Stimulated activated CD8-positive, alpha-beta memory T cell treated with anti-CD3 and anti-CD28 coated beads, Interleukin-7, amount 100 ng/mL, for 1 hour (primary cell): Measurements from ENCODE around the gene ZNF267.
"Not testable (repeated sequence)": the region's sequence is repeated elsewhere in the genome, so short reads cannot be mapped to it uniquely, and the experiment has no call there.

ENCODE experiments used
- DNase-seq, 2 donors: peaks; one replicate each; pipeline ENCODE4 v3.0.0-alpha.2; 2020; ENCODE audit warnings: low read depth in 2 of 2

ZNF267 gene

GRCh38 chr16:31873556-31874365, at the start of gene ZNF267:
Gene ZNF267, plus strand, starts transcription at chr16:31873807. Its CDS starts 160 bp downstream, at chr16:31873967.
- DNase-seq = peak; percentile 79 to 91

- DNase-seq = no peak
These were observed 40.6 kb upstream of the ZNF267 start for GRCh38 chr16:31833047-31833446.

- not testable (repeated sequence) for DNase-seq
These were observed 37.2 kb upstream of the ZNF267 start for GRCh38 chr16:31836396-31836795.

DNA sequence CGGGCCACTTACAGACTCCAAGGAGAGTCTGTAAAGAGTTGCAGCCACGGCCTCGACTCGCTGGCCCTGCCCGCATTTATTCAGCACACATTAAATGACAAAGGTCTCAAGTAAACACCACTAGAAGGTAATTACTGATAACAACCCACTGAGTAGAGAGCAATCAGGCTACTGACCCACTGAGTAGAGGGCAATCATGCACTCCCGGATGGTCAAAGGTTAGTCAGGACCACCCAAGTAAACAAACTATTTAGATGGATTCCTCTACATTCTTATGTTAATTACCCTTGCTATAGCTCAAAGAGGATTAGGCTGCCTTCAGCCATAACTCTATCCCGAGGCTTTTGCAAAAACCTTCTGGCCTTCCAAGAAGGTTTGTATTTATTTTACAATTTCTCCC, 30.7 kb upstream of the ZNF267 start:
- DNase-seq = no peak

- DNase-seq = not testable (repeated sequence)
These were observed 25.0 kb upstream of the ZNF267 start for GRCh38 chr16:31848572-31848971.

DNA sequence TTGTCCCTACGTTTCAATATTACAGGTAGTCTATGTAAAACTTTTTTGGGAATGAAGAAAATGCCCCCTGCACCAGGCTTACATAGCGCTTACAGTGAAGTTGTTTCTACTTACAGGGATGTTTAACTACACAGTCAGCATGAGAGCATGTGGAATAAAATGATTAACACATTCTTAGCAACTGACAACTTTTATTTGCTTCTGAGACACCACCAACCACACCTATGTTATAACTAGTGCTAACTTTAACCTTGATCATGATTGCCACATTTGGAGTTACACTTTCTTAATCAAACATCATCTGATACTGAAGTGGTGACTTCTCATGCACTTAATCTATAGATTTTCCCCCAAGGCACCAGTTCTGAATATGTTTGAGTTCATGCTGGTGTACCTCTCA, 20.3 kb upstream of the ZNF267 start:
- no peak for DNase-seq

DNA sequence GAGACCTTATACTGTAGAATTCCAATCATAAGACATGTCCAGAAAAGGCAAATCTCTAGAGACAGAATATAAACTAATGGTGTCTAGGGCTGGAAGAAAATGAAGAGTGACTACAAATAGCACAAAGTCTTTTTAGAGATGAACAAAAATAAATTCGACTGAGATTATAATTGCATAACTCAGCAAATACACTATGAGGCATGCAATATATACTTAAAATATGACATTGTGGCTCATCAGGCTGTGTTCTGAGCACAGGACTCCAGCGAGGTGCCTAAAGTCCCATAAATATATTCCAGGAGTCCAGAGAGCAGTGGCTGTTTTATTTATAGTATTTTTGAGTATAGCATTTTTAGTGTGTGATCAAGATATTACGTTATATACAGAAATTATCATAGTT, 13.1 kb upstream of the ZNF267 start:
- DNase-seq = no peak

DNA sequence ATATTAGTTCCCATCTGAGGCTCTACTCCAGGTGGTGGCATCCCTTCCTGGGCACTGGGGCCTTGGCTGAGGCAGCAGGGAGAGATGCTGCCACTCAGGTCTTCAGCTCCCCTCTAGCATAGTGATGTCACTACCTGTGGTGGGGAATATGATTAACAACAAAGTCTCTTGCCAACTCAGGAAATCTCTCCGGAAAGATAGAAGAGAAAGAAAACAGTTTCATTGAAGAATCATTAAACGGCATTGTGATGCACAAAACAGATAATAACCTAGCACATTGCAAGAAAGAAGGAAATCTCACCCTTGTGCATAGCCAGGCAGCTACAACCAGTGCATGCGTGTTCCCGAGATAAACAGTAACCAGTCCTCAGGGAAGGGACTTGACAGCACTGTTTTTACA, 12.2 kb upstream of the ZNF267 start:
- DNase-seq = no peak

GRCh38 chr16:31862761-31863160, 10.8 kb upstream of the ZNF267 start:
- no peak for DNase-seq

DNA sequence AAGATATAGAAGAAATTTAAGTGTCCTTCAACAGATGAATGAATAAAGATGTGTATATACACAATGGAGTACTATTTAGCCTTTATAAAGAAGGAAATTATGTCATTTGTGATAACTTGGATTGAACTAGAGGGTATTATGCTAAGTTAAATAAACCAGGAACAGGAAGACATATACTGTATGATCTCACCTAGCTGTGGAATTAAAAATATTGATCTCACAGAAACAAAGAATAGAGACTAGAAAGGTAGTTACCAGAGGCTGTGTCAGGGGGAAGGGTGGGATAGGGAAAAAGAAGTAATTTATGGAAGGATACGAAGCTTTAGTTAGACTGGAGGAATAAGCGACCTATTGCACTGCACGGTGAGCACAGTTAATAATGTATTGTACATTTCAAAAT, 5.4 kb upstream of the ZNF267 start:
- DNase-seq = no peak

GRCh38 chr16:31868691-31869167, 4.9 kb upstream of the ZNF267 start:
- DNase-seq = peak; percentile 60 to 80

- no peak for DNase-seq
These were observed 4.0 kb upstream of the ZNF267 start for GRCh38 chr16:31869511-31870201.

GRCh38 chr16:31870809-31871208, 2.8 kb upstream of the ZNF267 start:
- DNase-seq = no peak

- no peak for DNase-seq
These were observed 2.1 kb upstream of the ZNF267 start for GRCh38 chr16:31871510-31871909.

DNA sequence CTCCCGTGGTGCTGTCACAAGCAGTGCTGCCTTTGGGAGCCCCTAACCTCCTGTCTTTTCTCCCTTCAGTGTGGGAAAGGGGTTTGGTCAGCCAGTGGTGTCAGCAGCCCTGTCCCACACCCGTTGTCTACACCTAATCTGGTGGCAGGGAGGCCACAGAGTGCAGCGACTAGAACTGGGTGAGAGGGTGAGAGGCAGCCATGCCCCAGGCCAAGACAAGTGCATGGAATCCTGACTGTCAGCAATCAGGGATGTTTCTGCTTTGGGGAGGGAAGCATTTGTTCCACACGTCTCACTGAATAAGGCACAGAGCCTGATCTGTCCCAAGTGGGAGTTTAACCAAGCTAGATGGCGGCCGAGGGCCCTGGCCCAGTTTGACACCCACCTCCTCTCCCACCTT, 1.4 kb upstream of the ZNF267 start:
- DNase-seq = no peak

DNA sequence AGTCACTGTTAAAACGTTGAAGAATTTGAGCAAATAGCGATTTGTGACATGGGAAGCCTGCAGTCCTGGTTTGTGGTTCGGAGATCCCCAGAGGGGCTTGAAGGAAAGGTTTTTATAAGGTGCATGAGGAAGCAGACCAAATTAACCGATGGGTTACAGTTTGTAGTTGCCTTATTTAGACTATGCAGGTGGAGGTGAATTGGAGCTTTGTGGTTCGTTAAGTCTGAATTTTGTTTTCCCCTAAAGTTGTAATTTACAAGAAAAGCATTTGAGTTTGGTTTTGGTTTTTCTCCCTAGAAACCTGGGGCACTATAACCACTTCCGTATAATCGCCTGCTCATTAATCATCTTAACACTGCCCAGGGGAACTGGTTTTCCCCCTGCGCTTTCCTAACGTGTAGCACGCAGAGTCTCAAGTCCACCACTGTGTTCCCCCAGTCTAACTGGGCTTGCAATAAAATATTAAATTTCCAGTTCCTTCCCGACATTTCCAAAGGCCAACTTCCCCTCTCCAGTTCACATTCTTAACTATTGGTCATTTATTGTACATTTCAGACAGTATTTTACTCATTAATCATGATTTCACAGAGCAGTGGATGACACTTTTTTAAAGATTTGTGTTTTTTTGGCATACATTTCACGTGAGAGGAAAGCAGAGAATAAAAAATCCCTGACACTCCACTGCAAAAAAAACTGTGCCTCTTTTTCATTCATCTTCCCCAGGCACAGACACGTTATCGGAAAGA, 932 bp downstream of the ZNF267 start:
- DNase-seq = no peak

DNA sequence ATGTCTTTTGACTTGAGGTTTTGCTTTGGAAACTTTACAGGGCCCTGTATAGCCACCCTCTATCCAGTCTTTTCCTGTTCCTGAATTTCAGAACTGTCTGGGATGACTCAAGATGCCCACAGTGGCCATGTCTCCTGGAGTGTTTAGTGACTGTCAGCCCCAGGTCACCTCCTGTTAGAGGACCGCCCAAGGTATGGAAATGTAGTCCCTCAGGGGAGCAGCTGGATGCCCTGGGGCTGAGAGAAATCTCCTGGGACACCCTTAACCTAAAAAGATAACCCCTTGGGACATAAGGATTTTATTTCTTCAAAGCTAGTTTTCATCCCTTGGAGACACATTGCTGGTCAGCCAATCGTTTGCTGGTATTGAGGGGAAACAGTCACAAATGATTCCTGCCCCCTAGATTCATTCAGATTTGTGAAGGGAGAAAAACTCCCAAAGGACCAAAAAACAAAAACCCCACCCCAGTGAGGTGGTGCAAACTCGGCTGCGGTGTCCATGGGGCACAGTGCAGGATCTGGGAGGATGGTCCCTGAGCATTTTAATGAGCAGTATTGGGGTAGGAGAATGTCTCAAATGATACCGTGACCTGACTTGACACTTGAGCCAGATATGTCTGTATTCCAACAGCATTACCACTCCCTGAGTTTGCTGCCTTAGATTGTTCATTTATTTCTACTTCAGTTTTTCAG, 1.7 kb downstream of the ZNF267 start:
- no peak for DNase-seq

- no peak for DNase-seq
These were observed 2.4 kb downstream of the ZNF267 start for GRCh38 chr16:31875928-31876547.

- DNase-seq = no peak
These were observed 3.6 kb downstream of the ZNF267 start for GRCh38 chr16:31876951-31877828.
